Glutamatergic neuron (in vitro differentiated cells): ENCODE data around the gene FOSL2. TPM values are rescaled to one million over a fixed set of nuclear protein-coding genes. Genes with fewer than 3 reads are reported as not detected.
A peak's percentile ranks its signal among the peaks of the same experiment; 100 is the strongest.

Experiments
- DNase-seq: peaks from one replicate; pipeline ENCODE4 v3.0.0; 2022
- H3K27ac Mint-ChIP-seq: one replicate; pipeline ENCODE4 v1.8.0; 2020; ENCODE audit warnings: mild to moderate bottlenecking, mixed read lengths, inconsistent platforms; ENCODE audit not compliant: unreplicated experiment
- H3K27me3 Mint-ChIP-seq: one replicate; pipeline ENCODE4 v1.8.0; 2020; ENCODE audit warnings: mild to moderate bottlenecking, moderate library complexity, mixed read lengths, inconsistent platforms; ENCODE audit not compliant: unreplicated experiment
- H3K36me3 Mint-ChIP-seq: one replicate; pipeline ENCODE4 v1.8.0; 2020; ENCODE audit warnings: mild to moderate bottlenecking, mixed read lengths, inconsistent platforms; ENCODE audit not compliant: unreplicated experiment
- H3K4me1 Mint-ChIP-seq: one replicate; pipeline ENCODE4 v1.8.0; 2020; ENCODE audit warnings: mild to moderate bottlenecking, low read depth, mixed read lengths, inconsistent platforms; ENCODE audit not compliant: unreplicated experiment
- H3K4me3 Mint-ChIP-seq: one replicate; pipeline ENCODE4 v1.8.0; 2020; ENCODE audit warnings: mild to moderate bottlenecking, mixed read lengths, inconsistent platforms; ENCODE audit not compliant: unreplicated experiment
- H3K9me3 Mint-ChIP-seq: one replicate; pipeline ENCODE4 v1.8.0; 2020; ENCODE audit warnings: mild to moderate bottlenecking, moderate library complexity, mixed read lengths, inconsistent platforms; ENCODE audit not compliant: unreplicated experiment
- total RNA-seq: library from RNA; stranded (reverse); fragmentation: NEBNext Ultra II Directional; extraction: Animal tissue kit (Norgen Biotek cat#: 25700); gene quantifications from one replicate; pipeline ENCODE4 v1.2.1, GENCODE V29; 2021; ENCODE audit not compliant: unreplicated experiment
- TF ChIP-seq, protein P1 (sequence below): fragments of 200-600 bp; sonication (generic); IDR thresholded peaks from one replicate; pipeline ENCODE4 v1.5.0; 2021; ENCODE audit not compliant: partially characterized antibody, unreplicated experiment

Gene FOSL2
- total RNA-seq, 1 donor from 2014 or later = 2.6 TPM

DNA sequence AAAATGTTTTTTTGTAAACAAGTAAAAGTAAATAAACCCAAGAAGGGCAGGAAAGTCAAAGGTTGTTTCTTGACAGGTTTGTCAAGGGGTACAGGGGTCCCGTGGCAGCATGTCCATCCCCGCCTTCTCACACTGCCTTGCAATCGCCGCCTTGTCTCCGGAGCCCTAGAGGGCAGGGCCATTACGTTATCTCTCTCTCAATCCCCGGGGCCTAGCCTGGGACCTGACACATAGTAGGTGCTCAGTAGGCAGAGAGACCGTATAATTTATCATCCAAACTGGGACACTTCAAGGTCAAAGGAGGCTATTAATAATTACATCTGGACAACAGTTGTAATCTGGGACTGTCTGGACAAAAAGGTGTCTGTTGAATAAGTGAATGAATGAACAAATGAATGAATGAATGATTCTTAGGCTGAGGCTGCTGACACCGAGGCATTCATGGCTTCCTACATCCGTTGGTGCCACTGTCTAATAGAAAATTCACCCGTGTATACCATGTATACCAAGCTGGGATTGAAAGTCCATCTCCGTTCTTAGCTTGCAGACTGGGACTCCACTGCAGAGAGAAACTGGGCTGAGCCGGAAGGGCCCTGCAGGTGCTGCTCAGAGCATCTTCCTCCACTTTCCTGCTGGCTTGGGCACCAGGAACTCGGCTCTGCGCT lies 58.4 kb downstream of the FOSL2 start:
- Mint-ChIP-seq H3K27ac (no peak overlapping the region), H3K27me3 (peaks cover 5% of the 10 kb centered on the region), H3K4me3 (no peak overlapping the region), H3K36me3 (no peaks in the 10 kb centered on the region), H3K9me3 (peaks cover 1% of the 10 kb centered on the region), H3K4me1 (no peaks in the 10 kb centered on the region)
- TF ChIP-seq, protein P1, sequence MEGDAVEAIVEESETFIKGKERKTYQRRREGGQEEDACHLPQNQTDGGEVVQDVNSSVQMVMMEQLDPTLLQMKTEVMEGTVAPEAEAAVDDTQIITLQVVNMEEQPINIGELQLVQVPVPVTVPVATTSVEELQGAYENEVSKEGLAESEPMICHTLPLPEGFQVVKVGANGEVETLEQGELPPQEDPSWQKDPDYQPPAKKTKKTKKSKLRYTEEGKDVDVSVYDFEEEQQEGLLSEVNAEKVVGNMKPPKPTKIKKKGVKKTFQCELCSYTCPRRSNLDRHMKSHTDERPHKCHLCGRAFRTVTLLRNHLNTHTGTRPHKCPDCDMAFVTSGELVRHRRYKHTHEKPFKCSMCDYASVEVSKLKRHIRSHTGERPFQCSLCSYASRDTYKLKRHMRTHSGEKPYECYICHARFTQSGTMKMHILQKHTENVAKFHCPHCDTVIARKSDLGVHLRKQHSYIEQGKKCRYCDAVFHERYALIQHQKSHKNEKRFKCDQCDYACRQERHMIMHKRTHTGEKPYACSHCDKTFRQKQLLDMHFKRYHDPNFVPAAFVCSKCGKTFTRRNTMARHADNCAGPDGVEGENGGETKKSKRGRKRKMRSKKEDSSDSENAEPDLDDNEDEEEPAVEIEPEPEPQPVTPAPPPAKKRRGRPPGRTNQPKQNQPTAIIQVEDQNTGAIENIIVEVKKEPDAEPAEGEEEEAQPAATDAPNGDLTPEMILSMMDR = no peak
- DNase-seq = no peak

DNA sequence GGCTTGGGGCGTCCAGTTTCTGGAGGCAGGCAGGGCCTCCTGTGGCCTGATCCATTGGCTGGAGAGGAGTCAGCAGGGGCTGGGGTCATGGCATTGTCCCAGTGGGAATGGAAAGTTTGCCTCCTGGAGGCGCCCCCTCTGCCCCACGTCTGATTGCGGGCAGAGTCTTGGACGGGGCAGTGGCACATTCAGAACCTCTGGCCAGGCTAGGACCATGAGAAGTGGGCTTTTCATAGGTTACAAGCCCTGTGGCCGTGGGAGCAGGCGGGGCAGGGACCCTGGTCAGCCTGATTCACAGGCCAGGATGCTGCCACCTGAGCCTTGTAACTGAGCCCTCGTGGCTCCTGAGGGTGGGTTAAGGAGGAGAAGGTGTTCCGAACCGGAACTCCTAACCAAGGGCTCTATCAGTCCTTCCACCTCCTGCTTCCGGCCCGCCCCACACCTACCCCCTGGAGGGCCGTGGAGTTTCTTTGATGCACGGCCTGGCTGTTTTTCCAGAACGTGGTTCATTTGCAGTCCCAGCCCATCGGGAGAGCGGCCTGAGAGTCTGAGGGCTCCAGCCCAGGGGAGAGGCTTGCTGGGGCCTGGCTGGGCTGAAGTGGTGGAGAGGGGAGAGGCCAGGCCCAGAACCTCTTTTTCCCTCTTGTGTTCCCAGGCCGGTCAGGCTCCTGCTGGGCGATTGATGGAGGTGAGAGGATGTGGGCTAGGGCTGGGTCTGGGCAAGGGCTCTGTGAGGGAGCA lies 59.3 kb downstream of the FOSL2 start:
- TF ChIP-seq, protein P1 = no peak

DNA sequence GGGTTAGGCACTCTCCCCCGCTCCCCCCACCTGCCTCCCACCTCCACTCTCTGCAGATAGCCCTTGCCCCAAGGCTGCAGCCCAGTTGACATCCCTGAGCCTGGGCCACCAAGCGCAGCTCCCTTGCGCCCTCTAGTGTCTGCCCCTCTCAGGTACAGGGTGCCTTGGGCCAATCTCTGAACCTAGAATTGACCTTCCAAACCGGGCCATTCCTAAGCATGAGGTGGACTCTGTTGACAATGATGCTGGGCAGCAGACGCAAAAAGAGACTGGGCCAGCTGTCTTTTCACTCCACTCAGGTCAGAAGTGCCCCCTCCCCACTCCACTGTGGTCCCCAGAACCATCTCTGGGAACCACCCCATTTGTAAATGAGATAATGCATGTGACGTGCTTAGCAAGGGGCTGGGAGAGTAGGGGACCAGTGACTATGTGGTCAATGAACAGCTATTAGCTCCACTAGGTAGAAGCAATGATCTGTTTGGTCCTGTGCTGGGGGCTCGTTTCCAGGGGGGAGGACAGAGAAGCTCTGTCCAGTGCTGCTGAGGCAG lies 60.0 kb downstream of the FOSL2 start:
- TF ChIP-seq, protein P1 = peak; percentile 81
- H3K4me1 Mint-ChIP-seq = no peaks in the 10 kb centered on the region
- H3K27ac Mint-ChIP-seq = no peak overlapping the region
- H3K4me3 Mint-ChIP-seq = no peak overlapping the region
- H3K9me3 Mint-ChIP-seq = peaks cover 5% of the 10 kb centered on the region
- peaks cover 5% of the 10 kb centered on the region for H3K27me3 Mint-ChIP-seq
- peak; percentile 88 for DNase-seq
- no peaks in the 10 kb centered on the region for H3K36me3 Mint-ChIP-seq

More for the DNA sequence above, 59.3 kb downstream of the FOSL2 start:
- Mint-ChIP-seq H3K4me3 (no peak overlapping the region), H3K27me3 (peaks cover 5% of the 10 kb centered on the region), H3K9me3 (peaks cover 5% of the 10 kb centered on the region), H3K36me3 (no peaks in the 10 kb centered on the region), H3K27ac (no peak overlapping the region), H3K4me1 (no peaks in the 10 kb centered on the region)
- no peak for DNase-seq

DNA sequence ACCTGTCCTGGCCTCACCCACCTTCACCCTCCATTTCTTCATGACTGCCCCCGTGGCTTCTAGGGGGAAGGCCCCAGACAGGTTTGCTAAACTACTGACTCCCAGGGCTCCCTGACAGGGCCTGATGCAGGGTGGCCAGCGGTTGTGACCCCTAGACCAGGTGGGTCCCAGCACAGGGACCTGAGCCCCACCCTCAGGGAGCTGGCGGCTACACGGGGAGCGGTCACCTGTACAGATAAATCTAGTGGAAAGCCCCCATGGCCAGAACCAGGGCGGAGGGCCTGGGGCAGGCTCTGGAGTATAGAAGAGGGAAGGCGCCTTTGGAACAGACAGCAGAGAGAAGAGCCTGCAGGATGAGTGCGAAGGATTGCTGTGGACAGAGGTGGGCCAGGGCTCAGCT lies 60.7 kb downstream of the FOSL2 start:
- Mint-ChIP-seq H3K36me3 (no peaks in the 10 kb centered on the region), H3K4me1 (no peaks in the 10 kb centered on the region), H3K27me3 (peaks cover 7% of the 10 kb centered on the region), H3K9me3 (peaks cover 6% of the 10 kb centered on the region), H3K4me3 (no peak overlapping the region), H3K27ac (no peak overlapping the region)
- TF ChIP-seq, protein P1 = no peak
- DNase-seq = no peak
